PFSK-1 (cell line): ENCODE results near the gene GMDS.

Source experiments
- FOXP2 ChIP-seq: optimal IDR thresholded peaks from 2 replicates; pipeline ENCODE3; 2011; ENCODE audit warnings: borderline replicate concordance, control low read depth, inconsistent platforms; ENCODE audit not compliant: insufficient read depth; ENCODE audit errors: extremely low read length, extremely low read depth
- POLR2AphosphoS5 ChIP-seq: IDR thresholded peaks from 2 replicates; pipeline ENCODE4 v1.6.1; 2012; ENCODE audit warnings: low read depth, mild to moderate bottlenecking, control low read depth, low read length, moderate library complexity
- REST ChIP-seq, 2 experiments: IDR thresholded peaks; 2 replicates each; pipeline versions ENCODE4 v1.6.1 to v1.8.0; 2011 to 2012; ENCODE audit warnings: low read depth in 2 of 2, low read length in 2 of 2, control low read depth in 1 of 2, inconsistent platforms in 1 of 2, mild to moderate bottlenecking in 1 of 2, moderate library complexity in 1 of 2; ENCODE audit not compliant: insufficient read depth in 1 of 2
- SIN3A ChIP-seq: IDR thresholded peaks from 2 replicates; pipeline ENCODE4 v1.6.1; 2012; ENCODE audit warnings: mild to moderate bottlenecking, low read length, moderate library complexity, borderline replicate concordance; ENCODE audit not compliant: insufficient read depth
- TAF1 ChIP-seq: IDR thresholded peaks from 2 replicates; pipeline ENCODE4 v1.6.1; 2012; ENCODE audit warnings: low read length, control low read depth, borderline replicate concordance; ENCODE audit not compliant: insufficient read depth

DNA sequence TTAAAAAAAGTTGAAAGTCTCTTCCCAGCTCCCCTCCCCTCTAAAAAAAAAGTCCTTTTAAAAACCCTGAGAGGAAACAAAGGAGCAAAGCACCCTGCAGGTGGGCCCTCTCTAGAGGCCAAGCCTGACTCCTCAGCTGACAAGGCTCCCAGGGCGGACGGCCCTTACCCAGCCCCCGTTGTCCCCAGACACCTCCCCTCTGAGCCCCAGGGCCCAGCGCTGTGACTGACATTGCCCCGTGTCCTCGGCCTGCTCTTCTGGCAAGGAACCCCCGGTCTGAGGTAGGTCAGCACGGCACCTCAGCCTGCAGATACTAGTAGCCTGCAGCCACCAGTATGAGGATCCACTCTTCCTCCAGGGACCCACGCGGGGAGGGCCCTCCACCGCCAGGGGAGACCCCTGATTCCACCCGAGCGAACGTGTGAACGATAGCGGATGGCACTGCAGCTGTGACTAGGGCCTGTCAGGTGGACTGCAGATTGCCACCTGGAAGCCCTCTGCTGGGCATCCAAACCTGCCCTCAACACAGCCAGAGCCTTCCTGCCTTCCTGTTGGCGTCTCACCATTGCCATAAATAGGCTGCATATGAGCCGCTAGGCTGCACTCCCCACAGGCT, 601.5 kb downstream of the GMDS start:
- TF ChIP-seq POLR2AphosphoS5 (no peak), SIN3A (no peak), REST (IDR thresholded peaks at IDR 0.05; ENCODE audit: insufficient read depth in 1 of 2, low read depth in 2 of 2, low read length in 2 of 2) (no peak), TAF1 (no peak), FOXP2 (no peak)
